GM23248 (cell line): ENCODE data around the gene FOXL1. TPM values are rescaled to one million over a fixed set of nuclear protein-coding genes. Genes with fewer than 3 reads are reported as not detected.

Experiments
- DNase-seq: peaks from one replicate; pipeline ENCODE4 v3.0.0-alpha.2; 2015
- H2AFZ ChIP-seq: fragments of 200-600 bp; sonication (generic); 2 replicates; pipeline ENCODE4 v1.6.1; 2016; ENCODE audit warnings: antibody characterized with exemption
- H3F3A ChIP-seq: fragments of 200-600 bp; sonication (generic); 2 replicates; pipeline ENCODE4 v1.6.1; 2016; ENCODE audit warnings: mild to moderate bottlenecking, antibody characterized with exemption, mixed run types; ENCODE audit not compliant: insufficient read depth
- H3K27ac ChIP-seq: fragments of 200-600 bp; sonication (generic); 2 replicates; pipeline ENCODE4 v1.5.1; 2016; ENCODE audit warnings: mild to moderate bottlenecking
- H3K27me3 ChIP-seq: fragments of 200-600 bp; sonication (generic); replicated peaks from 2 replicates; pipeline ENCODE4 v1.6.1; 2016; ENCODE audit warnings: mild to moderate bottlenecking; ENCODE audit not compliant: insufficient read depth
- H3K36me3 ChIP-seq: fragments of 200-600 bp; sonication (generic); 2 replicates; pipeline ENCODE4 v1.6.1; 2016; ENCODE audit warnings: low read depth, mild to moderate bottlenecking
- H3K4me1 ChIP-seq: fragments of 200-600 bp; sonication (generic); 2 replicates; pipeline ENCODE4 v1.6.1; 2016; ENCODE audit warnings: mild to moderate bottlenecking; ENCODE audit not compliant: insufficient read depth
- H3K4me2 ChIP-seq: fragments of 200-600 bp; sonication (generic); one replicate; pipeline ENCODE4 v1.6.1; 2016; ENCODE audit warnings: mild to moderate bottlenecking; ENCODE audit not compliant: unreplicated experiment
- H3K4me3 ChIP-seq: fragments of 200-600 bp; sonication (generic); 2 replicates; pipeline ENCODE4 v1.5.1; 2016; ENCODE audit warnings: mild to moderate bottlenecking
- H3K79me2 ChIP-seq: fragments of 200-600 bp; sonication (generic); 2 replicates; pipeline ENCODE4 v1.6.1; 2016; ENCODE audit warnings: mild to moderate bottlenecking; ENCODE audit not compliant: insufficient read depth
- H3K9ac ChIP-seq: fragments of 200-600 bp; sonication (generic); 2 replicates; pipeline ENCODE4 v1.6.1; 2016; ENCODE audit warnings: mild to moderate bottlenecking
- H3K9me2 ChIP-seq: fragments of 200-600 bp; sonication (generic); 2 replicates; pipeline ENCODE4 v1.6.1; 2016; ENCODE audit warnings: mixed run types, mild to moderate bottlenecking, moderate library complexity; ENCODE audit not compliant: insufficient read depth
- H3K9me3 ChIP-seq: fragments of 200-600 bp; sonication (generic); one replicate; pipeline ENCODE4 v1.6.1; 2017; ENCODE audit warnings: low read depth
- H4K20me1 ChIP-seq: fragments of 200-600 bp; sonication (generic); 2 replicates; pipeline ENCODE4 v1.6.0; 2016; ENCODE audit not compliant: insufficient read depth
- EZH2 ChIP-seq: fragments of 200-600 bp; sonication (generic); IDR thresholded peaks from 2 replicates; pipeline ENCODE4 v1.6.1; 2018; ENCODE audit warnings: antibody characterized with exemption, mild to moderate bottlenecking; ENCODE audit not compliant: insufficient read depth, poor library complexity, severe bottlenecking
- EZH2phosphoT487 ChIP-seq: fragments of 200-600 bp; sonication (generic); IDR thresholded peaks from 2 replicates; pipeline ENCODE4 v1.6.1; 2018; ENCODE audit warnings: antibody characterized with exemption, moderate library complexity, mild to moderate bottlenecking, low read depth; ENCODE audit not compliant: insufficient read depth
- WGBS, 2 experiments: methylation state at CpG; one replicate each; pipeline ENCODE4 v1.1.6; 2015 to 2017; ENCODE audit warnings: low lambda C conversion rate in 2 of 2, low coverage in 1 of 2; ENCODE audit errors: missing lambda C conversion rate in 2 of 2; 5-methylcytosine and 5-hydroxymethylcytosine counted together
- in situ Hi-C: fragments of 300-500 bp; cut with MboI; formaldehyde crosslinking; loops from 2 replicates; pipeline ENCODE4 v1.15.0; 2020
- polyA plus RNA-seq: library from polyadenylated mRNA; unstranded; fragments of >200 nt; fragmentation: Nextera tagmentation; extraction: Ambion mirVana; gene quantifications from 2 replicates; pipeline ENCODE4 v1.2.1, GENCODE V29; 2016
- total RNA-seq: library from RNA; depleted of rRNA; stranded (reverse); fragments of >200 nt; shearing (Covaris generic); gene quantifications from 2 replicates; pipeline ENCODE4 v1.2.3, GENCODE V29; 2014

FOXL1 gene
- total and polyA plus RNA-seq, 2 experiments from 2014 or later, result 4.9 to 14.5 TPM

DNA sequence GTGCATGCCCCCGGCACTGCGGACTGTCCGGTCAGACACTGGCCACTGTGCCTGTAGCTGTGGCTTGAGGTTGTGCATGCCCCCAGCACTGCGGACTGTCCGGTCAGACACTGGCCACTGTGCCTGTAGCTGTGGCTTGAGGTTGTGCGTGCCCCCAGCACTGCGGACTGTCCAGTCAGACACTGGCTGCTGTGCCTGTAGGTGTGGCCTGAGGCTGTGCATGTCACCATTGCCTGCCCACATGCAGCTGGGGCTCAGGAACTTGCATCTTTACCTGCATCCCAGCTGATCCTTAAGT lies 28.5 kb upstream of the FOXL1 start:
- Histone ChIP-seq H2AFZ (no peak overlapping the region), H3K4me3 (no peak overlapping the region), H3K79me2 (peaks cover 15% of the 10 kb centered on the region), H3K4me2 (no peak overlapping the region), H3K9me2 (no peaks in the 10 kb centered on the region), H3K27me3 (no peaks in the 10 kb centered on the region), H4K20me1 (no peaks in the 10 kb centered on the region), H3K9me3 (no peaks in the 10 kb centered on the region), H3F3A (no peaks in the 10 kb centered on the region), H3K36me3 (no peaks in the 10 kb centered on the region; the same call in 1 of the 2 replicates), H3K4me1 (peaks cover 5% of the 10 kb centered on the region), H3K27ac (no peak overlapping the region), H3K9ac (no peak overlapping the region)
- TF ChIP-seq EZH2, result no peak
- no peak for TF ChIP-seq EZH2phosphoT487
- no peak for DNase-seq
- WGBS, 2 experiments, result 96 to 98% methylated on average over 7 of the region's 7 CpGs
- in situ Hi-C loops, result no loop called here

DNA sequence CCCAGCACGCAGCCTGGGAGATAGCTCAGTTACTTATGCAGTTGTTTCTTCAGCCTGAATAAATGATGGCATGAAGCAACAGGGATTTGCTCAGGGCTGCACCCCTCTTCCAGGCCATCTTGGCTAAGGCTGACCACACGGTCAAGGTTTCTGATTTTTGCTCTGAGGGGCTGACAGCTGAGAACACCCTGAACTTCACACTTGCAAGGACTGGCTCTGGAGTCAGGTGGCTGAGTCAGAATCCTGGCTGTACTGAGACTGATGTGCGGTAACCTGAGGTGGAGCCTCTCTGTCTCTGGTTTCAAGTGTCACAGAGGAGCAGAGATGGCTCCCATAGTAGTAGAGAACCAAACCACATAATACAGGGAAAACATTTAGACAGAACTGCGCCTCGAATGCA lies 28.1 kb upstream of the FOXL1 start:
- Histone ChIP-seq H3K36me3 (no peaks in the 10 kb centered on the region; the same call in 1 of the 2 replicates), H3K4me2 (no peak overlapping the region), H3K4me1 (peaks cover 5% of the 10 kb centered on the region), H3K9ac (no peak overlapping the region), H4K20me1 (no peaks in the 10 kb centered on the region), H3F3A (no peaks in the 10 kb centered on the region), H3K27ac (no peak overlapping the region), H2AFZ (no peak overlapping the region), H3K79me2 (peaks cover 16% of the 10 kb centered on the region), H3K9me3 (no peaks in the 10 kb centered on the region), H3K9me2 (no peaks in the 10 kb centered on the region), H3K27me3 (no peaks in the 10 kb centered on the region), H3K4me3 (no peak overlapping the region)
- TF ChIP-seq EZH2, result no peak
- no peak for TF ChIP-seq EZH2phosphoT487
- no peak for DNase-seq
- WGBS, 2 experiments, result 91 to 93% methylated on average over 5 of the region's 5 CpGs
- in situ Hi-C loops, result no loop called here

DNA sequence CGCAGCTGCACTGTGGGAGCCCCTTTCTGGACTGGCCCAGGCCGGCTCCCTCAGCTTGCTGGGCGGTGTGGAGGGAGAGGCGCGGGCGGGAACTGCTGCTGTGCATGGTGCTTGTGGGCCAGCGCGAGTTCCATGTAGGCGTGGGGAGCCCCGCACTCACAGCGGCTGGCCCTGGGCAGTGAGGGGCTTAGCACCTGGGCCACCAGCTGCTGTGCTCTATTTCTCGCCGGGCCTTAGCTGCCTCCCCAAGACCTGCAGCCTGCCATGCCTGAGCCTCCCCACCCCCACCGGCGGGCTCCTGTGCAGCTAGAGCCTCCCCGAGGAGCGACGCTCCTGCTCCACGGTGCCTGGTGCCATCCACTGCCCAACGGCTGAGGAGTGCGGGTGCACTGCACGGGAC lies 25.0 kb upstream of the FOXL1 start:
- TF ChIP-seq EZH2phosphoT487, result no peak
- Histone ChIP-seq H3F3A (peaks cover 5% of the 10 kb centered on the region; the same call in 1 of the 2 replicates), H3K9me2 (no peaks in the 10 kb centered on the region), H4K20me1 (no peaks in the 10 kb centered on the region), H3K4me3 (no peak overlapping the region), H3K36me3 (no peaks in the 10 kb centered on the region; the same call in 1 of the 2 replicates), H3K27ac (no peak overlapping the region), H3K9ac (no peak overlapping the region), H2AFZ (no peak overlapping the region), H3K4me1 (peaks cover 10% of the 10 kb centered on the region), H3K79me2 (peaks cover 16% of the 10 kb centered on the region), H3K9me3 (no peaks in the 10 kb centered on the region), H3K4me2 (no peak overlapping the region), H3K27me3 (0 out of 2 replicates have a peak, but pooled peaks cover 7% of the 10 kb centered on the region)
- in situ Hi-C loops, result no loop called here
- 97% methylated on average over 18 to 21 of the region's 22 CpGs for WGBS, 2 experiments
- no peak for DNase-seq

DNA sequence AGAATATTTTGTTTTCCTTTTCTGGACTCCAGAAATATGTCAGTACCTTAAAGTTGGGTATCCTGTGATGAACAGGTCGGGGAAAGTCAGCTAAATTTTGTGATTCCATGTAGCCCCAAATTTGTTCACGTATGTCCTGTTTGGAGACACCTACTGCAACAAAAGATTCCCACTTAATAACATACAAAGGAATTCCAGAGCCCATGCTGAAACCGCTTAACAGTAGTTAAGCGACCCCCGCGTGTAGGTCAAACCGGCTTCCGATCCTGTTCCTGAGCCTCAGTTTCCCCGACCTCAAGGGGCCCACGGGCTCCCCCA lies 23.8 kb upstream of the FOXL1 start:
- Histone ChIP-seq H3K27me3 (0 out of 2 replicates have a peak, but pooled peaks cover 8% of the 10 kb centered on the region), H3F3A (peaks cover 5% of the 10 kb centered on the region; the same call in 1 of the 2 replicates), H3K79me2 (peaks cover 16% of the 10 kb centered on the region), H3K36me3 (no peaks in the 10 kb centered on the region), H3K4me3 (peak overlapping the region; percentile 90), H3K9me3 (no peaks in the 10 kb centered on the region), H3K9ac (peak overlapping the region; percentile 95), H3K9me2 (no peaks in the 10 kb centered on the region), H4K20me1 (no peaks in the 10 kb centered on the region), H3K4me2 (peak overlapping the region; percentile 92), H3K27ac (peak overlapping the region; percentile 55), H2AFZ (peak overlapping the region; percentile 95), H3K4me1 (peaks cover 10% of the 10 kb centered on the region)
- WGBS, 2 experiments, result 3 to 7% methylated on average over 10 of the region's 10 CpGs
- in situ Hi-C loops, result no loop called here
- DNase-seq, result no peak
- no peak for TF ChIP-seq EZH2

DNA sequence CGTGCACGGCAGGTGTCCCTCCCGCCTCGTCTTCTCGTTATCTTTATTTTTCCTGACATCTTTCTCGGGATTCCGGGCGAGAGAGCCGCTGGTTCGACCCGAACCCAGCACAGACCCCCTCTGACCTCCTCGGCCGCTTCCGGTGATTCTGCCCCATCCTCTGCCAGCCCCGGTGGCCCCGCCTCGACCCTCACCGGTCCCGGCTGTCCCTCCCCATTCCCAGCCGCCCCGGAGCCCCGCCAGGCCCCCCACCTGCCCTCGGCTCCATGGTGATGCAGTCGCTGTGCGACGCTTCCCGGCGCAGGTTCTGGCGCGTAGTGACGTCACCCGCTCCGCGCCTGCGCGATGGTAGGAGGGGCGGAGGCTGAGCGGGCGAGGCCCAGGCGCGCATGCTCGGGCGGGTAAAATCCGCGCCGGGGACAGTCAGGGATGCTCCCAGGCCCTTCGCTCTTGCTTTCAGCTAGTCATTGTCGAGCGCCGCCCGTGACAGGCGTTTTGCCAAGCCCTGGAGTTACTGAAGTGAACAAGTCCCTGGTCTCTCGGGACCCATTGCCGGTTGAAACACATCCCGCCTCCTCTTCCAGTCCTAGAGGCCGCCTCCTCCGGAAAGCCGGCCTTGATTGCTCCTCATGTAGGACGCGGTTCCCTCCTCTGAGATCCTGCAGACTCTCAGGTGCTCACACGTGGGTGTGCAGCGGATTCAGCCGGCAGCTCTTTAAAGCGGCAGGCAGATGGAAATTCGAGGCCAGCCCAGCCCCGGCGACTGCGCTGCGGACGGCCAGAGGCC lies 23.2 kb upstream of the FOXL1 start, which contains the start of gene MTHFSD:
TSS of gene MTHFSD (minus strand) at position 319 of the 787 bp plus-strand sequence. CDS start at position 268, 51 bp downstream.
- in situ Hi-C loops, result no loop called here
- Histone ChIP-seq H2AFZ (peak within 1 kb of the TSS; percentile 95), H3K4me1 (peaks cover 10% of the 10 kb centered on the region), H3F3A (peaks cover 5% of the 10 kb centered on the region; the same call in 1 of the 2 replicates), H3K9me2 (no peaks in the 10 kb centered on the region), H3K27me3 (0 out of 2 replicates have a peak, but pooled peaks cover 8% of the 10 kb centered on the region), H4K20me1 (no peaks in the 10 kb centered on the region), H3K36me3 (no peaks in the 10 kb centered on the region), H3K79me2 (peaks cover 16% of the 10 kb centered on the region), H3K27ac (peak within 1 kb of the TSS; percentile 55), H3K4me3 (peak within 1 kb of the TSS; percentile 90), H3K9me3 (no peaks in the 10 kb centered on the region), H3K9ac (peak within 1 kb of the TSS; percentile 95), H3K4me2 (peak within 1 kb of the TSS; percentile 92)
- TF ChIP-seq EZH2phosphoT487 (no peak), EZH2 (no peak)
- DNase-seq, result peak; percentile 95
- 4% methylated on average over 56 to 67 of the region's 70 CpGs for WGBS, 2 experiments
